ENCODE results near the gene ATXN1.

Gene ATXN1

DNA sequence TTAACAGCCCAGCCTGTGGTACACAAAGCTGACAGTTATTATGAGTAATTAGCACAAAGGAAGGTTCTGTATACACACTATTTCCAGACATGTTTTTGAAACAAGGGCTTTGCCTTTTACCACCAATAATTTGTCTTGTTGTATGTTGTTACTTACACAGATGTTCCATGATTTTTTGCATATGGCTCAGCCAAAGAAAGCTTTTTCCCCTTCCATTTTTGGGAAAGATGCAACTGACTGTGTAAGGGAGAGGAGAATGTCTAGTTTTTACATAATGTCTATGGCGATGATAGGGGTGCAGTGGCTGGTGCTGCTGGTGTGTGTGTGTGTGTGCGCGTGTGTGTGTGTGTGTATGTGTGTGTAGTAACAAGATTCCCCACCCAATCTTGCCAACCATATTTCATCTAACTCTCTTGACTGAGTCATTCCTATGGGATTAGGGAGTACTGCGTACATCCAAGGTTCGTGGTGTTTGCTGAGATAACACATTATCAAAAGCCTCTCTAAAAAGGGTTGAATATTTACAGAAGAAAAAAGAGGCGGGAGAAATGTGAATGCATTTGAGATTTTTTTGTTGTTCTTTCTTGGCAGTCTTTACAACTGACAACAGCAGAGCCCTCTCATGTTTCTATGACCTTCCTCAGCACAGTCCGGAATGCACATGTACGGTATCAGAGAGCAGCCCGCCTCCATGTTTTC is 330.7 kb downstream of the ATXN1 start:
- TF ChIP-seq, protein P1, sequence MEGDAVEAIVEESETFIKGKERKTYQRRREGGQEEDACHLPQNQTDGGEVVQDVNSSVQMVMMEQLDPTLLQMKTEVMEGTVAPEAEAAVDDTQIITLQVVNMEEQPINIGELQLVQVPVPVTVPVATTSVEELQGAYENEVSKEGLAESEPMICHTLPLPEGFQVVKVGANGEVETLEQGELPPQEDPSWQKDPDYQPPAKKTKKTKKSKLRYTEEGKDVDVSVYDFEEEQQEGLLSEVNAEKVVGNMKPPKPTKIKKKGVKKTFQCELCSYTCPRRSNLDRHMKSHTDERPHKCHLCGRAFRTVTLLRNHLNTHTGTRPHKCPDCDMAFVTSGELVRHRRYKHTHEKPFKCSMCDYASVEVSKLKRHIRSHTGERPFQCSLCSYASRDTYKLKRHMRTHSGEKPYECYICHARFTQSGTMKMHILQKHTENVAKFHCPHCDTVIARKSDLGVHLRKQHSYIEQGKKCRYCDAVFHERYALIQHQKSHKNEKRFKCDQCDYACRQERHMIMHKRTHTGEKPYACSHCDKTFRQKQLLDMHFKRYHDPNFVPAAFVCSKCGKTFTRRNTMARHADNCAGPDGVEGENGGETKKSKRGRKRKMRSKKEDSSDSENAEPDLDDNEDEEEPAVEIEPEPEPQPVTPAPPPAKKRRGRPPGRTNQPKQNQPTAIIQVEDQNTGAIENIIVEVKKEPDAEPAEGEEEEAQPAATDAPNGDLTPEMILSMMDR (IDR thresholded peaks at IDR 0.05) = no peak

DNA sequence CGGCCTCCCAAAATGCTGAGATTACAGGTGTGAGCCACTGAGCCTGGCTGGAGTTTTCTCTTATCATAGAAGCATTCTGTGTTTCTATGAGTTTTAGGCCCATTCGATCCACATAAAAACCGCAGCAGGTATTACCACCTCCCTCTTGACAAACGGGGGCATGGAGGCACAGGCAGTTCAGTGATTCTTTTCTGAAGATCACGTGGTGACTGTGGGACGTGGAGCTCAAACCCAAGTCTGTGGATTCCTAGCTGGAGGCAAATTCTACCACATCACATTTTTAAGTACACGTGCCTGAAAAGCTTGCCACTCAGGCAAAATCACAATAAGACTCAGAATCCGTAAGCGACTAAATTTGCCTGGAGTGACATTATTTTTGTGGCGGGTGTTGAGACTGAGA is 331.6 kb downstream of the ATXN1 start:
- TF ChIP-seq, protein P1 (IDR thresholded peaks at IDR 0.05) = no peak

DNA sequence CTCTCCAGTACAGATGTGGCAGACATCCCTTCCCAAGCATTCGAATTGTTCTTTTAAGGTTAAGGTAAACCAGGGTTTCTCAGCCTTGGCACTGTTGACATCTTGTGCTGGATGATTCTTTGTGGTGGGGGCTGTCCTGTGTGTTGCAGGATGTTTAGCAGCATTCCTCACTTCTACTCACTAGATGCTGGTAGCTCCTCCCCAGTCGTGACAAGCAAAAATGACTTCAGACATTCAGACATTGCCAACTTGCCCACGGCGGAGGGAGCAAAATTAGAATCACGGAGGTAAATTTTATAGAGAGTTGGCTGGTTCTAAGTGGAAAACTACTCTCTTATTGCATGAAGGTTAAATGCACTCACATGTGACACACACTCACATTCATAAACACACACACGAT is 334.1 kb downstream of the ATXN1 start:
- TF ChIP-seq, protein P1 (IDR thresholded peaks at IDR 0.05) = no peak

DNA sequence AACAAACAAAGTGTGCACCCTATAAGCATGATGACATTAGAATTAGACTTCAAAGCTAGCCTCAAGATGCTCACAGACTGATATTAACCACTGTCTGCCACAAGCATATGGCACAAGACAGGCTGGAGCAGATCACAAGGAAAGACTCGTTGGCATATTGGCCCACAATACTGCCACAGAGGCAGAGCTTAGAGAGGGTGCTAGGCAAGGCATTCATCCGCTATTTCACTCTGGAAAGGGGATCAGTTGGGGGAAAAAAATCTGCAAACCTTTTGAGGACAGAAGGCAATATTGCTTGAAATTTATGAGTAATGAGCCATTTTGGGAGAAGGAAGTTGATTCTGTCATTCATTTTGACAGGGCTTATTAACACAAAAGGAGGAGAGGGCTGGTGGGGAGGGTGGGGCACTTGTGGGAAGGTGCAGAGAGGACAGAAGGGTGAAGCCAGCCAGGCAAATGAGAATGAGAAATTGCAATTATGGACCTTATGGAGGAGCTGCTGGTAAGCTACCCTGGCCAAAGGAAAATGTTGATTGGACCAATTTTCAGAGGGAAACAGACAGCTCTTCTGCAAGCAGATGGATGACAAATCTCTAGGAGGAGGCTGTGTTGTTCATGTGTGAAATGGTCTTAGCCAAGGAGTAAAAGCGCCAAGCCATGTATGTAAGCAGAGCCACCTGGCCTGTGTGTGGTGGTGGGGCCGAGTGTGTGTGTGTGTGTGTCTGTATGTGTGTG is 335.2 kb downstream of the ATXN1 start:
- TF ChIP-seq, protein P1 (IDR thresholded peaks at IDR 0.05) = no peak

DNA sequence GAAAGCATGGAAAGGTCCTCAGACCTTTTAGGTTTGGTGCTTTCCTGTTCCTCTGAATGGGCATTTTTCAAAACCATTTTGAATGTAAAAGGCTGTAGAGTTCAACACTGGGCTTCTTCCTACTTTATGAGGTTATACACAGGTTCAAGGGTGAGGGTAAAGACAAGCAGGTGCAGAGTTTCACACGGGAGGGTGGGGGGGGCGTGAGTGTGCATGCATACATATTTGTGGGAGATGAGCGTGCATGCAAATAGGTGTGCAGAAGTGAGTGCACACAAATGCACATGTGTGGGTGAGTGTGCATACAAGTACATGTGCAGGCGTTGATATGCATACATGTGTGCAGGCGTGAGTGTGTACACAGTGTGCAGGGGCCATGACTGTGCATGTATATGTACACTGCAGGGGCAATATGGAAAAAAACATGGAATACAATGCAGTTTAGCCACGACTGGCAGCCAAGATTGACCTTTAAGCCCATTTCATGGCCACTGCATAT is 339.7 kb downstream of the ATXN1 start:
- TF ChIP-seq, protein P1 (IDR thresholded peaks at IDR 0.05) = no peak

DNA sequence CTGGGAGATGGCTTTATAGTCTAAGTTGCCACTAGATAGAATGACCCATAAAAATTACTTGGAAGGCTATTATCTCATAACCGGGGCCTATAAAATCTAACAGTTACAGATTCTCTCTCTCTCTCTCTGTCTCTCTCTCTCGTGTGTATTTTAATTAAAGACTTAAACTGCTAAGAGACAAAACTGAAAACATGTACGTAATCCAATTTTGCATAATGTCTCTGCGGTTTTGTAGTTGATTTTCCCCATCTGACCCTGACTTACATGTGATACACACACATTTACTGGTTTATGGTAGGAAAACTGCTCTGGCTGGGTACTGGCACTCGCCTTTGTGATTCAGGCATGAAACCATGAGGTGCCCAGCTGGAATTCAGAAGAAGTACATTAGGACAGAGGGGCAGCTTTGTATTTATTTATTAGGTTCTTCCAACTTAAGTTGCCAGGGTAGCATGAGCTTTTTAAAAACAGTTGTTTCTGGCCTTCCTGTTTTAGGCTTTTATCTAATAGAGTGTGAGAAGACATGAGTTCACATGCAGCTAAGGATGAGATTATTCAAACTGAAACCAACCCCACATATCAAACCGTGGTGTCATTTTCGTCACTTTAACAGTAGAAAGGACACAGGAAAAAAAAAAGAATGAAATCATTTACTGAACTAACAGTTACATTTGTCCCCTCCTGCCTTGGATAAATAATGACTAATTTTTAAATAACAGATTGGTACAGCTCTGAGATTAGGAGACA is 340.4 kb downstream of the ATXN1 start:
- TF ChIP-seq, protein P1 (IDR thresholded peaks at IDR 0.05) = no peak

DNA sequence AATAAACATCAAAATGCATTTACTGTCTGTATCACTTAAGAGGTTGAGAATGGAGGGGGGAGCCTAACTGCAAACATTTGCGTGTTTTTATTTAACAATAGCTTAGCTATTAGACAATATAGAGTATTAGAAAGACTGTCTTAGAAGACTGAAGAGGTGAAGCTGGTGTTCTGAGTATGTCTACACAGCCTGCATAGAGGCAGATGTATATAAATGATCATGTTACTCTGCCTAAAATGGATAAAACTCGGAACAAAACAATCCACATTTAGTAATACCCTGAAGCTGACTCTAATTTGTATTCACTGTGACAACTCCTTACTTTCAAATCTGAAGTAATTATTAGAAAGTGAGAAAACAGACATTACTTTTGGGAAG is 340.9 kb downstream of the ATXN1 start:
- TF ChIP-seq, protein P1 (IDR thresholded peaks at IDR 0.05) = no peak
